GM23338 (cell line): Measurements from ENCODE around the gene OBSL1.

Experiments used
- TF ChIP-seq, protein P1 (sequence below), 2 experiments: fragments of 200-600 bp in 1 of 2; sonication (generic) in 1 of 2; conservative IDR thresholded peaks; 2 replicates each; pipeline versions ENCODE4 v1.5.1 to v1.6.1; 2016 to 2017; ENCODE audit warnings: antibody characterized with exemption in 2 of 2, low read depth in 2 of 2, mild to moderate bottlenecking in 2 of 2, moderate library complexity in 1 of 2
- TF ChIP-seq, protein P2 (sequence below): IDR thresholded peaks from one replicate; pipeline ENCODE4 v1.6.1; 2018; ENCODE audit warnings: antibody characterized with exemption; ENCODE audit not compliant: unreplicated experiment
- TF ChIP-seq, protein P3 (sequence below): IDR thresholded peaks from 2 replicates; pipeline ENCODE4 v1.6.1; 2016; ENCODE audit warnings: antibody characterized with exemption

DNA sequence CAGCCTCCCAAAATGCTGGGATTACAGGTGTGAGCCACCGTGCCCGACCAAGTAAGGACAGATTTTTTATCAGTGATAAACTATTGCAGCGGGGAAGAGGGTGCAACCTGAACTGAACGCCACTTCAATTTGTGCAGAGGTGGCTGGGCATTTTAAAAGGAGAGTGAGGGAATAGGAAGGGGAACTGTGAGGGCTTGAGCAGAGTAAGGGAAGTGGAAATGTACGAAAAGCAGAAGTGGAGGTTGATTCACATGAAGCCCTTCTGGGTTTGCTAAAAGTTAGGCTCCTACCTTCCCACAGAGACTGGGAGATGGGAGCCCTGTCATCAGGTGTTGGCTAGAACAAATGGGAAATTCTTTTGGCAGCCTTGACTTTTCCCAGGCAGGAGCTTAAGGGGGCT is 32.4 kb upstream of the OBSL1 start:
- TF ChIP-seq, protein P1, sequence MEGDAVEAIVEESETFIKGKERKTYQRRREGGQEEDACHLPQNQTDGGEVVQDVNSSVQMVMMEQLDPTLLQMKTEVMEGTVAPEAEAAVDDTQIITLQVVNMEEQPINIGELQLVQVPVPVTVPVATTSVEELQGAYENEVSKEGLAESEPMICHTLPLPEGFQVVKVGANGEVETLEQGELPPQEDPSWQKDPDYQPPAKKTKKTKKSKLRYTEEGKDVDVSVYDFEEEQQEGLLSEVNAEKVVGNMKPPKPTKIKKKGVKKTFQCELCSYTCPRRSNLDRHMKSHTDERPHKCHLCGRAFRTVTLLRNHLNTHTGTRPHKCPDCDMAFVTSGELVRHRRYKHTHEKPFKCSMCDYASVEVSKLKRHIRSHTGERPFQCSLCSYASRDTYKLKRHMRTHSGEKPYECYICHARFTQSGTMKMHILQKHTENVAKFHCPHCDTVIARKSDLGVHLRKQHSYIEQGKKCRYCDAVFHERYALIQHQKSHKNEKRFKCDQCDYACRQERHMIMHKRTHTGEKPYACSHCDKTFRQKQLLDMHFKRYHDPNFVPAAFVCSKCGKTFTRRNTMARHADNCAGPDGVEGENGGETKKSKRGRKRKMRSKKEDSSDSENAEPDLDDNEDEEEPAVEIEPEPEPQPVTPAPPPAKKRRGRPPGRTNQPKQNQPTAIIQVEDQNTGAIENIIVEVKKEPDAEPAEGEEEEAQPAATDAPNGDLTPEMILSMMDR (conservative IDR thresholded peaks at IDR 0.05; ENCODE audit: low read depth in 2 of 2): no peak
- TF ChIP-seq, protein P2, sequence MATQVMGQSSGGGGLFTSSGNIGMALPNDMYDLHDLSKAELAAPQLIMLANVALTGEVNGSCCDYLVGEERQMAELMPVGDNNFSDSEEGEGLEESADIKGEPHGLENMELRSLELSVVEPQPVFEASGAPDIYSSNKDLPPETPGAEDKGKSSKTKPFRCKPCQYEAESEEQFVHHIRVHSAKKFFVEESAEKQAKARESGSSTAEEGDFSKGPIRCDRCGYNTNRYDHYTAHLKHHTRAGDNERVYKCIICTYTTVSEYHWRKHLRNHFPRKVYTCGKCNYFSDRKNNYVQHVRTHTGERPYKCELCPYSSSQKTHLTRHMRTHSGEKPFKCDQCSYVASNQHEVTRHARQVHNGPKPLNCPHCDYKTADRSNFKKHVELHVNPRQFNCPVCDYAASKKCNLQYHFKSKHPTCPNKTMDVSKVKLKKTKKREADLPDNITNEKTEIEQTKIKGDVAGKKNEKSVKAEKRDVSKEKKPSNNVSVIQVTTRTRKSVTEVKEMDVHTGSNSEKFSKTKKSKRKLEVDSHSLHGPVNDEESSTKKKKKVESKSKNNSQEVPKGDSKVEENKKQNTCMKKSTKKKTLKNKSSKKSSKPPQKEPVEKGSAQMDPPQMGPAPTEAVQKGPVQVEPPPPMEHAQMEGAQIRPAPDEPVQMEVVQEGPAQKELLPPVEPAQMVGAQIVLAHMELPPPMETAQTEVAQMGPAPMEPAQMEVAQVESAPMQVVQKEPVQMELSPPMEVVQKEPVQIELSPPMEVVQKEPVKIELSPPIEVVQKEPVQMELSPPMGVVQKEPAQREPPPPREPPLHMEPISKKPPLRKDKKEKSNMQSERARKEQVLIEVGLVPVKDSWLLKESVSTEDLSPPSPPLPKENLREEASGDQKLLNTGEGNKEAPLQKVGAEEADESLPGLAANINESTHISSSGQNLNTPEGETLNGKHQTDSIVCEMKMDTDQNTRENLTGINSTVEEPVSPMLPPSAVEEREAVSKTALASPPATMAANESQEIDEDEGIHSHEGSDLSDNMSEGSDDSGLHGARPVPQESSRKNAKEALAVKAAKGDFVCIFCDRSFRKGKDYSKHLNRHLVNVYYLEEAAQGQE: no peak
- TF ChIP-seq, protein P3, sequence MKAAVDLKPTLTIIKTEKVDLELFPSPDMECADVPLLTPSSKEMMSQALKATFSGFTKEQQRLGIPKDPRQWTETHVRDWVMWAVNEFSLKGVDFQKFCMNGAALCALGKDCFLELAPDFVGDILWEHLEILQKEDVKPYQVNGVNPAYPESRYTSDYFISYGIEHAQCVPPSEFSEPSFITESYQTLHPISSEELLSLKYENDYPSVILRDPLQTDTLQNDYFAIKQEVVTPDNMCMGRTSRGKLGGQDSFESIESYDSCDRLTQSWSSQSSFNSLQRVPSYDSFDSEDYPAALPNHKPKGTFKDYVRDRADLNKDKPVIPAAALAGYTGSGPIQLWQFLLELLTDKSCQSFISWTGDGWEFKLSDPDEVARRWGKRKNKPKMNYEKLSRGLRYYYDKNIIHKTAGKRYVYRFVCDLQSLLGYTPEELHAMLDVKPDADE: no peak
